Measurements from ENCODE around the gene ARID1A.

The ARID1A gene

GRCh38 chr1:26768755-26769154 lies 72.9 kb downstream of the ARID1A start:
- Histone ChIP-seq H2AFZ (ENCODE audit: low read length) (no peak overlapping the region), H3K4me1 (ENCODE audit: insufficient read depth, low read length, severe bottlenecking) (no peaks in the 10 kb centered on the region), H3K36me3 (ENCODE audit: insufficient read depth, low read length) (peaks cover 98% of the 10 kb centered on the region), H3K27me3 (ENCODE audit: insufficient read depth, low read length) (no peaks in the 10 kb centered on the region), H3K9ac (ENCODE audit: low read length) (no peak overlapping the region), H3K79me2 (ENCODE audit: insufficient read depth, low read length) (no peaks in the 10 kb centered on the region), H3K27ac (ENCODE audit: low read depth, low read length, poor library complexity, severe bottlenecking) (no peak overlapping the region), H3K4me3 (ENCODE audit: low read depth, low read length, poor library complexity, severe bottlenecking) (no peak overlapping the region), H3F3A (ENCODE audit: insufficient read depth, low read length) (no peaks in the 10 kb centered on the region), H3K9me3 (ENCODE audit: low read length) (no peaks in the 10 kb centered on the region), H4K20me1 (ENCODE audit: insufficient read depth, low read length) (no peaks in the 10 kb centered on the region), H3K4me2 (ENCODE audit: low read length) (no peak overlapping the region), H3K9me2 (ENCODE audit: low read depth, low read length) (no peaks in the 10 kb centered on the region)
- TF ChIP-seq CTCF (IDR thresholded peaks at IDR 0.05; ENCODE audit: low read length): no peak

GRCh38 chr1:26771285-26771642 lies 75.4 kb downstream of the ARID1A start:
- H3K9me2 ChIP-seq (ENCODE audit: low read depth, low read length): no peaks in the 10 kb centered on the region
- no peak overlapping the region for H3K4me2 ChIP-seq (ENCODE audit: low read length)
- H4K20me1 ChIP-seq (ENCODE audit: insufficient read depth, low read length): no peaks in the 10 kb centered on the region
- TF ChIP-seq CTCF (IDR thresholded peaks at IDR 0.05; ENCODE audit: low read length) (no peak), EZH2 (IDR thresholded peaks at IDR 0.05; ENCODE audit: borderline replicate concordance, low read length) (no peak)
- H3K27me3 ChIP-seq (ENCODE audit: insufficient read depth, low read length): no peaks in the 10 kb centered on the region
- H3K4me1 ChIP-seq (ENCODE audit: insufficient read depth, low read length, severe bottlenecking): no peaks in the 10 kb centered on the region
- H3K27ac ChIP-seq (ENCODE audit: low read depth, low read length, poor library complexity, severe bottlenecking): no peak overlapping the region
- peaks cover 100% of the 10 kb centered on the region for H3K36me3 ChIP-seq (ENCODE audit: insufficient read depth, low read length)
- no peak overlapping the region for H2AFZ ChIP-seq (ENCODE audit: low read length)
- H3K4me3 ChIP-seq (ENCODE audit: low read depth, low read length, poor library complexity, severe bottlenecking): no peak overlapping the region
- H3F3A ChIP-seq (ENCODE audit: insufficient read depth, low read length): no peaks in the 10 kb centered on the region
- H3K9ac ChIP-seq (ENCODE audit: low read length): no peak overlapping the region
- H3K79me2 ChIP-seq (ENCODE audit: insufficient read depth, low read length): no peaks in the 10 kb centered on the region
- no peaks in the 10 kb centered on the region for H3K9me3 ChIP-seq (ENCODE audit: low read length)

- no peak for TF ChIP-seq EZH2 (IDR thresholded peaks at IDR 0.05; ENCODE audit: borderline replicate concordance, low read length)
- no peak for TF ChIP-seq CTCF (IDR thresholded peaks at IDR 0.05; ENCODE audit: low read length)
Observed at GRCh38 chr1:26771643-26772321, 76.0 kb downstream of the ARID1A start.

More at GRCh38 chr1:26771643-26772321, 76.0 kb downstream of the ARID1A start:
- Histone ChIP-seq H3K4me1 (ENCODE audit: insufficient read depth, low read length, severe bottlenecking) (no peaks in the 10 kb centered on the region), H3K27ac (ENCODE audit: low read depth, low read length, poor library complexity, severe bottlenecking) (no peak overlapping the region), H3K79me2 (ENCODE audit: insufficient read depth, low read length) (no peaks in the 10 kb centered on the region), H3K27me3 (ENCODE audit: insufficient read depth, low read length) (no peaks in the 10 kb centered on the region), H3K9me2 (ENCODE audit: low read depth, low read length) (no peaks in the 10 kb centered on the region), H2AFZ (ENCODE audit: low read length) (no peak overlapping the region), H3K36me3 (ENCODE audit: insufficient read depth, low read length) (peaks cover 100% of the 10 kb centered on the region), H3F3A (ENCODE audit: insufficient read depth, low read length) (no peaks in the 10 kb centered on the region), H4K20me1 (ENCODE audit: insufficient read depth, low read length) (no peaks in the 10 kb centered on the region), H3K4me2 (ENCODE audit: low read length) (no peak overlapping the region), H3K4me3 (ENCODE audit: low read depth, low read length, poor library complexity, severe bottlenecking) (no peak overlapping the region), H3K9ac (ENCODE audit: low read length) (no peak overlapping the region), H3K9me3 (ENCODE audit: low read length) (no peaks in the 10 kb centered on the region)

Measured in OCI-LY1 (cell line).